Sigmoid colon (tissue), 7 donors: Measurements from ENCODE around the gene METTL23. TPM values are rescaled to one million over a fixed set of nuclear protein-coding genes. Genes with fewer than 3 reads are reported as not detected.

Source experiments
- DNase-seq: peaks from one replicate; pipeline ENCODE4 v3.0.0-alpha.2; 2019
- H3K27ac ChIP-seq, 4 donors: fragments of 200-600 bp; sonication (generic); one replicate each; pipeline ENCODE4 v1.5.1; 2016 to 2019; ENCODE audit warnings: mild to moderate bottlenecking in 1 of 4
- H3K27me3 ChIP-seq, 3 donors: fragments of 200-600 bp; sonication (generic); one replicate each; pipeline ENCODE4 v1.5.1; 2019; ENCODE audit warnings: mild to moderate bottlenecking in 1 of 3
- H3K36me3 ChIP-seq, 4 donors: fragments of 200-600 bp; sonication (generic); one replicate each; pipeline ENCODE4 v1.5.1; 2016 to 2019
- H3K4me1 ChIP-seq, 4 donors: fragments of 200-600 bp; sonication (generic); one replicate each; pipeline ENCODE4 v1.5.1; 2017 to 2019
- H3K4me3 ChIP-seq, 4 donors: fragments of 200-600 bp; sonication (generic); one replicate each; pipeline ENCODE4 v1.5.1; 2017 to 2019; ENCODE audit warnings: mild to moderate bottlenecking in 2 of 4, moderate library complexity in 1 of 4
- H3K9me3 ChIP-seq, 4 donors: fragments of 200-600 bp in 3 of 4; sonication (generic) in 3 of 4; one replicate each; pipeline versions ENCODE4 v1.5.1 to v1.6.1; 2013 to 2019
- EP300 ChIP-seq, 4 donors: sonication (generic); formaldehyde crosslinking; IDR thresholded peaks; one replicate each; pipeline ENCODE4 v1.6.1; 2017; ENCODE audit warnings: antibody characterized with exemption in 4 of 4
- POLR2A ChIP-seq, 2 donors: fragments of 450-650 bp; IDR thresholded peaks; one replicate each; pipeline ENCODE4 v1.6.1; 2016; ENCODE audit warnings: antibody characterized with exemption in 2 of 2, mild to moderate bottlenecking in 2 of 2, moderate library complexity in 2 of 2
- POLR2AphosphoS5 ChIP-seq, 4 donors: sonication (generic); formaldehyde crosslinking; IDR thresholded peaks; one replicate each; pipeline ENCODE4 v1.6.1; 2017; ENCODE audit warnings: antibody characterized with exemption in 4 of 4
- WGBS, 2 donors: extraction: QIAGEN DNeasy Blood & Tissue Kit; methylation state at CpG; one replicate each; pipeline ENCODE4 v1.1.7; 2013; 5-methylcytosine and 5-hydroxymethylcytosine counted together
- intact Hi-C: fragments of 100-400 bp; cut with DNase I; formaldehyde crosslinking; loops from one replicate; pipeline ENCODE4 v1.15.1; 2023
- polyA plus RNA-seq, 3 donors: library from polyadenylated mRNA; stranded (reverse); fragments of 200-250 nt; gene quantifications; one replicate each; pipeline ENCODE4 v1.2.3, GENCODE V29; 2013
- total RNA-seq, 4 donors: library from RNA; depleted of rRNA; stranded (reverse); fragments of >200 nt; gene quantifications; one replicate each; pipeline ENCODE4 v1.1.0, GENCODE V29; 2016
- TF ChIP-seq, protein P1 (sequence below), 4 experiments: fragments of 450-650 bp in 3 of 4; fragments of 200-600 bp in 1 of 4; IDR thresholded peaks; one replicate each; pipeline ENCODE4 v1.5.1; 2016 to 2019; ENCODE audit warnings: antibody characterized with exemption in 4 of 4, mild to moderate bottlenecking in 3 of 4, moderate library complexity in 2 of 4
- donor health status: healthy with polysubstance abuse.
- donor health status: Bipolar disorder and iron deficiency.
- donor health status: healthy.

Gene METTL23
- total and polyA plus RNA-seq, 7 donors: 13.6 to 34.8 (median 25.7) TPM

DNA sequence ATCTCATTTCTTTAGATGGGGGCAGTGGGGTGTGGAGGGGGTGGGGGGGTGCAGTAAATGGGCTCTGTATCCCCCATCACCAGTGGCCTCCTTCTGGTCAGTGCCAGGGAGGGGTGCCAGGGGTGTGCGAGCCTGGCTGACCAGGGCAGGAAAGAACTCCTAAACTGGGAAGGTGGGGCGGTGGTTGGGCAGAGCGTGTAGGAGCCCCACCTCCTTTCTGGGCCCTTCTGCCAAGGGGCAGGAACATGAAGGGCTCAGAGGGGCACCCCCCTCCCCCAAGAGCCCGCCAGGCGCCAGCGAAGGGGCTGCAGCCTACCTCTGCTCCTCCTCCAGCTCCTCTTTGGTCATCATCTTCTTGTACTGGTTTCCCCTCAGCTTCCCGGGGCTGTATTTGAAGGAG is 41.9 kb upstream of the METTL23 start:
- no peak for DNase-seq
- peak overlapping the region; percentile 90 to 98 (median 93) for H3K27ac ChIP-seq
- TF ChIP-seq, protein P1, sequence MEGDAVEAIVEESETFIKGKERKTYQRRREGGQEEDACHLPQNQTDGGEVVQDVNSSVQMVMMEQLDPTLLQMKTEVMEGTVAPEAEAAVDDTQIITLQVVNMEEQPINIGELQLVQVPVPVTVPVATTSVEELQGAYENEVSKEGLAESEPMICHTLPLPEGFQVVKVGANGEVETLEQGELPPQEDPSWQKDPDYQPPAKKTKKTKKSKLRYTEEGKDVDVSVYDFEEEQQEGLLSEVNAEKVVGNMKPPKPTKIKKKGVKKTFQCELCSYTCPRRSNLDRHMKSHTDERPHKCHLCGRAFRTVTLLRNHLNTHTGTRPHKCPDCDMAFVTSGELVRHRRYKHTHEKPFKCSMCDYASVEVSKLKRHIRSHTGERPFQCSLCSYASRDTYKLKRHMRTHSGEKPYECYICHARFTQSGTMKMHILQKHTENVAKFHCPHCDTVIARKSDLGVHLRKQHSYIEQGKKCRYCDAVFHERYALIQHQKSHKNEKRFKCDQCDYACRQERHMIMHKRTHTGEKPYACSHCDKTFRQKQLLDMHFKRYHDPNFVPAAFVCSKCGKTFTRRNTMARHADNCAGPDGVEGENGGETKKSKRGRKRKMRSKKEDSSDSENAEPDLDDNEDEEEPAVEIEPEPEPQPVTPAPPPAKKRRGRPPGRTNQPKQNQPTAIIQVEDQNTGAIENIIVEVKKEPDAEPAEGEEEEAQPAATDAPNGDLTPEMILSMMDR (IDR thresholded peaks at IDR 0.05): no peak
- TF ChIP-seq POLR2AphosphoS5 (IDR thresholded peaks at IDR 0.05): no peak
- no peak for TF ChIP-seq POLR2A (IDR thresholded peaks at IDR 0.05)
- no peak for TF ChIP-seq EP300 (IDR thresholded peaks at IDR 0.05)
- H3K9me3 ChIP-seq: no peaks in the 10 kb centered on the region
- H3K4me1 ChIP-seq: peaks cover 5 to 96% (median 94%) of the 10 kb centered on the region in 4 donors
- peaks cover 0 to 29% (median 6%) of the 10 kb centered on the region in 4 donors for H3K36me3 ChIP-seq
- 89 to 90% methylated on average over 7 of the region's 7 CpGs for WGBS, 2 donors
- no peaks in the 10 kb centered on the region for H3K27me3 ChIP-seq
- no peak overlapping the region for H3K4me3 ChIP-seq
- intact Hi-C loops: loop anchor here (5.0 kb wide), 1 partner anchor 43 kb away; the partner anchor contains the start of genes JMJD6 and METTL23

DNA sequence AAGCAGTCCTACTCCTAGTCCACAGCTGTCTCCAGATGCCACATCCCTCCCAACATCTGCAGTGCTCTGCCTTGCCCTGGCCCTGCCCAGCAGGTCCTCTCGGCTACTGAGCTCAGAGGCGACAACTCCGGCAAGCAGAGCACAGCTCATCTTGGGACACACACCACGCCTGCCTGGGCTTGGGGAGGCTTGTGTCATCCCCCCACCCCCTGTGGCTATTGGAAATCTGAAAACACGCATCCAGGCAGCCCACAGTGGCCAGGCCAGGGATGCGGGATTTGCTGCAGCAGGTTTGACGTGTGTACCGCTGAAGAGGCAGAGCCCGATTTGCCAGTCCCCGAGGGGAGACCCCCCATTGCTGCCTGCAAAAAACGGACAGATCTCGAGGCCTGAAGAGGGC is 41.3 kb upstream of the METTL23 start:
- 84 to 86% methylated on average over 12 of the region's 12 CpGs for WGBS, 2 donors
- H3K9me3 ChIP-seq: no peaks in the 10 kb centered on the region
- H3K36me3 ChIP-seq: peaks cover 0 to 29% (median 5%) of the 10 kb centered on the region in 4 donors
- no peak overlapping the region for H3K4me3 ChIP-seq
- peaks cover 5 to 100% (median 100%) of the 10 kb centered on the region in 4 donors for H3K4me1 ChIP-seq
- intact Hi-C loops: loop anchor here (5.0 kb wide), 1 partner anchor 42 kb away; the partner anchor contains the start of genes JMJD6 and METTL23
- no peaks in the 10 kb centered on the region for H3K27me3 ChIP-seq
- peak overlapping the region; percentile 90 to 98 (median 93) for H3K27ac ChIP-seq
- no peak for DNase-seq
- no peak for TF ChIP-seq POLR2AphosphoS5 (IDR thresholded peaks at IDR 0.05)
- TF ChIP-seq POLR2A (IDR thresholded peaks at IDR 0.05): no peak
- TF ChIP-seq, protein P1 (IDR thresholded peaks at IDR 0.05): no peak
- TF ChIP-seq EP300 (IDR thresholded peaks at IDR 0.05): no peak

DNA sequence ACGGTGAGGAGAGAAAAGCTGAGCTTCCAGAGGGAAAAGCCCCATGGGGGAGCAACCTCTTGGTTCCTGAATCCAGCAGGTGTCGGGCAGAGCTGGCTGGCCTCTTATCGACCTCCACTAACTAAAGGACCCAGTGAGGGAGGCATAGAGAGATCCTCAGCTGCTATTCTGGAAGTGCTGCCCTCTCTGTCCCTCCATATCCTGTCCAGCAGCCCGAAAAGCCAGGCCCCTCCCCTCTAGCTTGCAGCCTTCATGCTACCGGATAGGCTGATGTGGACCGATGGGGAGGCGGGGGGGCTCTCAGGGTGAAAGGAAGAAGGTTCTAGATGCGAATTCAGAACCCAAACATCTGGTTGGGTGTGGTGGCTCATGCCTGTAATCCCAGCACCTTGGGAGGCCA is 40.8 kb upstream of the METTL23 start:
- WGBS, 2 donors: 85 to 87% methylated on average over 8 of the region's 8 CpGs
- DNase-seq: no peak
- TF ChIP-seq EP300 (IDR thresholded peaks at IDR 0.05) (no peak), POLR2A (IDR thresholded peaks at IDR 0.05) (no peak), POLR2AphosphoS5 (IDR thresholded peaks at IDR 0.05) (no peak)
- TF ChIP-seq, protein P1 (IDR thresholded peaks at IDR 0.05): no peak

DNA sequence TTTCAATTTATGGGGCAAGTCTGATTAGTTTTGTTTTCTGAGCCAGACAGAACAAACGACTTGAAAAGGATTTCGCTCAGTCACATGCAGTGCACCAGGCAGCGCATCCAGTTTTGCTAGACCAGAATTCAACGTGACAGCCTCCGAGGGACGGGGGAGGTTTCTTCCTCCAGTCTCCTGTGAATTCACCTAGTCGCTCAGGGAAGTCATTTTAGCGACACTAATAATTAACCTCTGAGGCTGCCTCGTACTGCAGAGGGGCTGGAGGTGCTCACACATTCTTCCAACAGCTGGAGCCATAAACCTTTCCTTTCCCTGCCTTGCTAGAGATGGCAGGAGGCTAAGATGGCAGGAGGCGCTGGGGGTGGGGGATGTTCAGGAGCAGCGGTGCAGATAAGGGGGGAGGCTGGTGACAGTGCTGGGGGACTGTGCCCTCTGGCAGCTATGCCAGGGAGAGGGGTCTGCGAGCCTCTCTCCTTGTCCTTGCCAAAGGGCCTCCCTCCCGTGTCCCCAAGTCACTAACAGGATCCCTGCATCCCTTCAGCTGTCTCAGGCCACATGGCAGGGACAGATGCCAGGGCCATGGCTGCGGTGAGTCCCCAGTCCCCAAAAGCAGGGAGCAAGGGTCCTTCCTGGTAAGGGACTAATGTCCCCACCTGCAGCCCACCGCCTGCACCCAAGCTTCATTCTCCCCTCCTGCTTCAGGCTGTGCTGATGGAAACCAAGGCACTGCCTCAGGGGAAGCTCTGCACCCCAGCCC is 39.9 kb upstream of the METTL23 start:
- 62 to 77% methylated on average over 15 of the region's 15 CpGs for WGBS, 2 donors
- intact Hi-C loops: loop anchor here (5.0 kb wide), 1 partner anchor 41 kb away; the partner anchor contains the start of genes JMJD6 and METTL23
- Histone ChIP-seq H3K4me1 (peaks cover 4 to 100% (median 100%) of the 10 kb centered on the region in 4 donors), H3K4me3 (peak overlapping the region in 1 of 4 donors; percentile 2), H3K36me3 (peaks cover 0 to 29% (median 2%) of the 10 kb centered on the region in 4 donors), H3K27ac (peak overlapping the region; percentile 90 to 98 (median 93)), H3K9me3 (no peaks in the 10 kb centered on the region), H3K27me3 (no peaks in the 10 kb centered on the region)
- DNase-seq: peak; percentile 71
- peak in 2 of 4 donors; percentile 22 to 45 for TF ChIP-seq POLR2AphosphoS5 (IDR thresholded peaks at IDR 0.05)
- TF ChIP-seq POLR2A (IDR thresholded peaks at IDR 0.05): no peak
- TF ChIP-seq EP300 (IDR thresholded peaks at IDR 0.05): peak in 1 of 4 donors; percentile 5
- TF ChIP-seq, protein P1 (IDR thresholded peaks at IDR 0.05): no peak

More for the DNA sequence above, 40.8 kb upstream of the METTL23 start:
- intact Hi-C loops: loop anchor here (5.0 kb wide), 1 partner anchor 41 kb away; the partner anchor contains the start of genes JMJD6 and METTL23
- H3K27ac ChIP-seq: peak overlapping the region; percentile 90 to 98 (median 93)
- H3K4me3 ChIP-seq: no peak overlapping the region
- no peaks in the 10 kb centered on the region for H3K9me3 ChIP-seq
- H3K36me3 ChIP-seq: peaks cover 0 to 29% (median 2%) of the 10 kb centered on the region in 4 donors
- H3K4me1 ChIP-seq: peaks cover 5 to 100% (median 100%) of the 10 kb centered on the region in 4 donors
- H3K27me3 ChIP-seq: no peaks in the 10 kb centered on the region
